Testis (tissue), 5 donors: ENCODE data around the gene ZSWIM2. TPM values are rescaled to one million over a fixed set of nuclear protein-coding genes. Genes with fewer than 3 reads are reported as not detected.
A peak's percentile ranks its signal among the peaks of the same experiment; 100 is the strongest.
"Not testable (repeated sequence)": the region's sequence is repeated elsewhere in the genome, so short reads cannot be mapped to it uniquely, and the experiment has no call there.

Source experiments
- DNase-seq: peaks from one replicate; pipeline ENCODE4 v3.0.0-alpha.2; 2019
- H3K27ac ChIP-seq, 2 donors: fragments of 200-600 bp; sonication (generic); one replicate each; pipeline ENCODE4 v1.5.1; 2019
- H3K27me3 ChIP-seq: fragments of 200-600 bp; sonication (generic); one replicate; pipeline ENCODE4 v1.5.1; 2019
- H3K36me3 ChIP-seq: fragments of 200-600 bp; sonication (generic); one replicate; pipeline ENCODE4 v1.5.1; 2017; ENCODE audit warnings: low read depth; ENCODE audit errors: missing control alignments
- H3K4me1 ChIP-seq: fragments of 200-600 bp; sonication (generic); one replicate; pipeline ENCODE4 v1.5.1; 2019
- H3K4me3 ChIP-seq, 2 donors: fragments of 200-600 bp; sonication (generic); one replicate each; pipeline ENCODE4 v1.5.1; 2017 to 2019
- H3K9me3 ChIP-seq: fragments of 200-600 bp; sonication (generic); one replicate; pipeline ENCODE4 v1.5.1; 2017
- CTCF ChIP-seq, 3 experiments: fragments of 450-650 bp in 2 of 3; fragments of 200-600 bp in 1 of 3; sonication (generic) in 1 of 3; IDR thresholded peaks; one replicate each; pipeline ENCODE4 v1.5.1; 2016 to 2019; ENCODE audit warnings: antibody characterized with exemption in 3 of 3, mild to moderate bottlenecking in 2 of 3, moderate library complexity in 1 of 3
- POLR2A ChIP-seq: fragments of 450-650 bp; IDR thresholded peaks from one replicate; pipeline ENCODE4 v1.6.1; 2017; ENCODE audit warnings: antibody characterized with exemption, mild to moderate bottlenecking, moderate library complexity
- WGBS, 2 donors: methylation state at CpG; one replicate each; pipeline ENCODE4 v1.1.5; 2018; 5-methylcytosine and 5-hydroxymethylcytosine counted together
- intact Hi-C: fragments of 100-400 bp; cut with DNase I; formaldehyde crosslinking; loops from one replicate; pipeline ENCODE4 v1.15.1; 2023; ENCODE audit warnings: low total_unique reads
- long read RNA-seq, 2 donors: transcript quantifications; one replicate each; lab custom pipeline, GENCODE V29; 2026
- polyA plus RNA-seq: library from polyadenylated mRNA; stranded (reverse); fragments of 350-450 nt; fragmentation: Illumina TruSeq; extraction: RNeasy Lipid Tissue Mini Kit (QIAGEN cat#74804); gene quantifications from one replicate; pipeline ENCODE4 v1.2.3, GENCODE V29; 2014; ENCODE audit warnings: low read depth, low replicate concordance; ENCODE audit not compliant: insufficient read depth
- total RNA-seq, 2 donors: library from RNA; depleted of rRNA; stranded (reverse); fragments of >200 nt; gene quantifications; one replicate each; pipeline ENCODE4 v1.2.3, GENCODE V29; 2016

Gene ZSWIM2
- total RNA-seq (1 to 10 TPM; 5.0 to 7.9 TPM), polyA plus RNA-seq (11.2 TPM)
- long read RNA-seq, donor 1: 0 reads
- long read RNA-seq, donor 2: 0 reads

GRCh38 chr2:186848873-186849578, at the start of gene ZSWIM2:
TSS of gene ZSWIM2 (minus strand) at chr2:186849170. CDS start at chr2:186849130, 40 bp downstream.
- Histone ChIP-seq H3K4me3 (peak within 1 kb of the TSS; percentile 38 to 53), H3K27me3 (no peaks in the 10 kb centered on the region), H3K27ac (no peak within 1 kb of the TSS), H3K4me1 (no peaks in the 10 kb centered on the region), H3K9me3 (no peaks in the 10 kb centered on the region), H3K36me3 (no peaks in the 10 kb centered on the region)
- intact Hi-C loops: no loop called here
- peak; percentile 76 for DNase-seq
- TF ChIP-seq POLR2A (no peak), CTCF (IDR thresholded peaks at IDR 0.05) (no peak)
- WGBS, 2 donors: 3 to 7% methylated on average over 13 to 39 of the region's 39 CpGs

- H3K36me3 ChIP-seq, H3K4me1 ChIP-seq, DNase-seq, intact Hi-C loops, H3K27me3 ChIP-seq, H3K9me3 ChIP-seq, H3K27ac ChIP-seq, H3K4me3 ChIP-seq: not testable (repeated sequence)
- WGBS, 2 donors: 80 to 92% methylated on average over 3 of the region's 3 CpGs
Observed at GRCh38 chr2:186896220-186896619, 47.2 kb upstream of the ZSWIM2 start.

GRCh38 chr2:186895451-186895850, 46.5 kb upstream of the ZSWIM2 start:
- no peaks in the 10 kb centered on the region for H3K36me3 ChIP-seq
- DNase-seq: no peak
- no peak overlapping the region for H3K4me3 ChIP-seq
- intact Hi-C loops: no loop called here
- H3K4me1 ChIP-seq: no peaks in the 10 kb centered on the region
- H3K27me3 ChIP-seq: no peaks in the 10 kb centered on the region
- no peak for TF ChIP-seq POLR2A
- TF ChIP-seq CTCF (IDR thresholded peaks at IDR 0.05): no peak
- no peaks in the 10 kb centered on the region for H3K9me3 ChIP-seq
- WGBS, 2 donors: 85 to 95% methylated on average over 2 of the region's 2 CpGs
- H3K27ac ChIP-seq: no peak overlapping the region

- intact Hi-C loops: no loop called here
- 72 to 79% methylated on average over 5 of the region's 5 CpGs for WGBS, 2 donors
- DNase-seq: no peak
- no peaks in the 10 kb centered on the region for H3K27me3 ChIP-seq
- no peak overlapping the region for H3K27ac ChIP-seq
- no peaks in the 10 kb centered on the region for H3K9me3 ChIP-seq
- no peak overlapping the region for H3K4me3 ChIP-seq
- TF ChIP-seq POLR2A (no peak), CTCF (IDR thresholded peaks at IDR 0.05) (no peak)
- H3K4me1 ChIP-seq: no peaks in the 10 kb centered on the region
- no peaks in the 10 kb centered on the region for H3K36me3 ChIP-seq
Observed at GRCh38 chr2:186894478-186894877, 45.5 kb upstream of the ZSWIM2 start.

DNA sequence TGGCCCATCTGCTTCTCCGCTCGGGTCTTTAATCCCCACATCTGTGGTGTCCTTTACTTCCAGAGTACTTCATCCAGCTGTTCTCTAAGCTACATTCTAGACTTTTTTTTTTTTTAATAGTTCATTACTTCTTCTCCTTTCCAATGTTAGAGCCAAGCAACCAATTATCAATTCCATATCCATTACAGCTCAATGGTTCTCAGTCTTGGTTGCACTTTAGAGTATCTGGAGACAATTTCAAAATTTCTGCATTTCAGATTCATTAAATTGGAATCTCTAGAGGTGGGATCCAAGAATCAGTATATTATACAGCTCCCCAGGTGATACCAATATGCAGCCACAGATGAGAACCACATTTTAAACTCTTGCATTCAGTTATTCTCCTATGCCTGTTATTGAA, 43.9 kb upstream of the ZSWIM2 start:
- H3K27ac ChIP-seq: no peak overlapping the region
- H3K27me3 ChIP-seq: no peaks in the 10 kb centered on the region
- 95 to 98% methylated on average over 2 of the region's 2 CpGs for WGBS, 2 donors
- no peaks in the 10 kb centered on the region for H3K9me3 ChIP-seq
- intact Hi-C loops: no loop called here
- DNase-seq: no peak
- no peaks in the 10 kb centered on the region for H3K36me3 ChIP-seq
- H3K4me1 ChIP-seq: no peaks in the 10 kb centered on the region
- no peak overlapping the region for H3K4me3 ChIP-seq
- TF ChIP-seq POLR2A: no peak

DNA sequence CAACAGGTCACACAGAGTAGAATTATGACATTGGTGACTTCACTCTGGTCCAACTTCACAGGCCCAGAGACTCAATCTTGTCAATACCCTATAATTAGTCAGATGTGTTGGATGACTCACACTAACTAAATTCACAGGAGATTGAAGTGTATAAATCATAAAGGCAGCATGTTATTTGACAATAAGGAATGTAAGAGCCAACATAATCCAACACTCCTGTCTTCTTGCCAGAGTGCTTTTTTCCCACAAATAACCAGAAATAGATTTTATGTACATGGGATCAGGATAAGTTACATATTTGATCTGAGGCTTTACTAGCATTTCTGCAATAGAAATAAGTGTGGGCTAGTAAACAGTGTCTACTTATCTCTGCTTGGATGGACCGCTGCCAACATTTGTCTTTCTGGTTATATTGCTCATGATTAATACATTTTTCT, 42.2 kb upstream of the ZSWIM2 start:
- Histone ChIP-seq H3K36me3 (no peaks in the 10 kb centered on the region), H3K4me3 (no peak overlapping the region), H3K27ac (no peak overlapping the region), H3K27me3 (no peaks in the 10 kb centered on the region), H3K4me1 (no peaks in the 10 kb centered on the region), H3K9me3 (no peaks in the 10 kb centered on the region)
- TF ChIP-seq CTCF (IDR thresholded peaks at IDR 0.05) (no peak), POLR2A (no peak)
- intact Hi-C loops: no loop called here
- no peak for DNase-seq
- WGBS, 2 donors: 68 to 73% methylated on average over 1 of the region's 1 CpG
